ENCODE measurements around the gene PSMB10. TPM values are rescaled to one million over a fixed set of nuclear protein-coding genes. Genes with fewer than 3 reads are reported as not detected.

The PSMB10 gene
- total RNA-seq, result 16.1 and 16.8 TPM in 2 replicates

GRCh38 chr16:67936124-67936879, at the start of gene PSMB10:
Gene PSMB10 (minus strand): TSS chr16:67936850. CDS start chr16:67936749, 101 bp downstream.

GRCh38 chr16:67979955-67980678, 43.5 kb upstream of the PSMB10 start, which contains the start of gene DPEP3:
Gene DPEP3 (minus strand): TSS chr16:67980499. CDS start chr16:67980380, 119 bp downstream.

GRCh38 chr16:67968400-67969253, 32.0 kb upstream of the PSMB10 start, which contains the start of gene SLC12A4:
Gene SLC12A4 (minus strand): TSS chr16:67968637. CDS start chr16:67968553, 84 bp downstream.

GRCh38 chr16:67943619-67944504, 7.2 kb upstream of the PSMB10 start, which contains the start of gene LCAT:
Gene LCAT (minus strand): TSS chr16:67944120. CDS start chr16:67944101, 19 bp downstream.

GRCh38 chr16:67931712-67932461, 4.8 kb downstream of the PSMB10 start, which contains the start of gene CTRL:
Gene CTRL (minus strand): TSS chr16:67931862. CDS start chr16:67931852, 10 bp downstream.

GRCh38 chr16:67892899-67893742, 43.5 kb downstream of the PSMB10 start, which contains the start of gene PSKH1:
Gene PSKH1 (plus strand): TSS chr16:67893254. CDS start chr16:67908750, 15,496 bp downstream.

GRCh38 chr16:67884684-67885083, 52.0 kb downstream of the PSMB10 start, which contains the start of gene NRN1L:
Gene NRN1L (plus strand): TSS chr16:67884885. CDS start chr16:67884904, 19 bp downstream.

Other genes with a start within 250 kb of the PSMB10 start
- 15.4 and 23.6 TPM in 2 replicates for gene GFOD2, start 217.5 kb downstream of the PSMB10 start, total RNA-seq
- 3.8 and 9.8 TPM in 2 replicates for gene RANBP10, start 130.3 kb downstream of the PSMB10 start, total RNA-seq
- gene TSNAXIP1, start 130.0 kb downstream of the PSMB10 start, total RNA-seq, result 0.50 TPM in 1 of 2 replicates, not detected in the other
- 29.0 and 34.7 TPM in 2 replicates for gene THAP11, start 94.5 kb downstream of the PSMB10 start, total RNA-seq
- 140 and 141 TPM in 2 replicates for gene NUTF2, start 89.9 kb downstream of the PSMB10 start, total RNA-seq
- gene CENPT, start 89.2 kb downstream of the PSMB10 start, total RNA-seq, result 10.3 and 16.2 TPM in 2 replicates
- gene EDC4, start 63.8 kb downstream of the PSMB10 start, total RNA-seq, result 36.6 and 71.5 TPM in 2 replicates
- 0.21 and 0.34 TPM in 2 replicates for gene NRN1L, start 52.0 kb downstream of the PSMB10 start, total RNA-seq
- 9.6 and 28.2 TPM in 2 replicates for gene PSKH1, start 43.6 kb downstream of the PSMB10 start, total RNA-seq
- 0.21 and 0.34 TPM in 2 replicates for gene CTRL, start 5.0 kb downstream of the PSMB10 start, total RNA-seq
- gene LCAT, start 7.3 kb upstream of the PSMB10 start, total RNA-seq, result 1.7 and 4.6 TPM in 2 replicates
- gene SLC12A4, start 31.8 kb upstream of the PSMB10 start, total RNA-seq, result 31.1 and 41.5 TPM in 2 replicates
- not detected in 2 replicates for gene DPEP3, start 43.6 kb upstream of the PSMB10 start, total RNA-seq
- gene DPEP2, start 62.6 kb upstream of the PSMB10 start, total RNA-seq, result not detected in 2 replicates
- gene DPEP2NB, start 79.1 kb upstream of the PSMB10 start, total RNA-seq, result not detected in 2 replicates
- gene DDX28, start 86.4 kb upstream of the PSMB10 start, total RNA-seq, result 13.2 and 18.1 TPM in 2 replicates
- 23.3 and 24.6 TPM in 2 replicates for gene DUS2, start 86.4 kb upstream of the PSMB10 start, total RNA-seq
- 11.6 and 16.2 TPM in 2 replicates for gene NFATC3, start 148.5 kb upstream of the PSMB10 start, total RNA-seq

Data from nasal cavity respiratory epithelium epithelial cell of viscerocranial mucosa (primary cell).